Neural progenitor cell (in vitro differentiated cells): ENCODE measurements around the gene SLC19A1. TPM values are rescaled to one million over a fixed set of nuclear protein-coding genes. Genes with fewer than 3 reads are reported as not detected.

ENCODE experiments used
- DNase-seq: peaks from one replicate; pipeline ENCODE4 v3.0.0-alpha.2; 2016; ENCODE audit warnings: low spot score
- H2AFZ ChIP-seq: fragments of 200-600 bp; sonication (generic); replicated peaks from 2 replicates; pipeline ENCODE4 v1.6.1; 2016; ENCODE audit warnings: antibody characterized with exemption
- H3F3A ChIP-seq: fragments of 200-600 bp; sonication (generic); 2 replicates; pipeline ENCODE4 v1.6.1; 2016; ENCODE audit warnings: antibody characterized with exemption, low read depth
- H3K27ac ChIP-seq: fragments of 200-600 bp; sonication (generic); 2 replicates; pipeline ENCODE4 v1.5.1; 2016; ENCODE audit warnings: mild to moderate bottlenecking
- H3K27me3 ChIP-seq: fragments of 200-600 bp; sonication (generic); 2 replicates; pipeline ENCODE4 v1.6.1; 2016; ENCODE audit warnings: mild to moderate bottlenecking, moderate library complexity
- H3K36me3 ChIP-seq: fragments of 200-600 bp; sonication (generic); 2 replicates; pipeline ENCODE4 v1.5.1; 2016
- H3K4me1 ChIP-seq: fragments of 200-600 bp; sonication (generic); 2 replicates; pipeline ENCODE4 v1.6.1; 2016; ENCODE audit warnings: mixed run types
- H3K4me2 ChIP-seq: fragments of 200-600 bp; sonication (generic); 2 replicates; pipeline ENCODE4 v1.6.1; 2016
- H3K4me3 ChIP-seq: fragments of 200-600 bp; sonication (generic); 2 replicates; pipeline ENCODE4 v1.5.1; 2016
- H3K79me2 ChIP-seq: fragments of 200-600 bp; sonication (generic); 2 replicates; pipeline ENCODE4 v1.6.1; 2016; ENCODE audit warnings: low read depth
- H3K9ac ChIP-seq: fragments of 200-600 bp; sonication (generic); 2 replicates; pipeline ENCODE4 v1.6.1; 2016
- H3K9me3 ChIP-seq: fragments of 200-600 bp; sonication (generic); 2 replicates; pipeline ENCODE4 v1.5.1; 2016; ENCODE audit warnings: low read depth
- H4K20me1 ChIP-seq: fragments of 200-600 bp; sonication (generic); 2 replicates; pipeline ENCODE4 v1.6.1; 2016; ENCODE audit warnings: low read depth
- H3K27ac Mint-ChIP-seq: 3 replicates; pipeline ENCODE4 v1.8.0; 2021; ENCODE audit warnings: mixed read lengths
- H3K27me3 Mint-ChIP-seq: 2 replicates; pipeline ENCODE4 v1.8.0; 2022; ENCODE audit warnings: low read depth, mild to moderate bottlenecking, inconsistent platforms, moderate library complexity, mixed read lengths; ENCODE audit not compliant: insufficient read depth
- H3K36me3 Mint-ChIP-seq: 3 replicates; pipeline ENCODE4 v1.8.0; 2021; ENCODE audit warnings: mixed read lengths
- H3K4me1 Mint-ChIP-seq: 3 replicates; pipeline ENCODE4 v1.8.0; 2021; ENCODE audit warnings: mixed read lengths
- H3K4me3 Mint-ChIP-seq: 3 replicates; pipeline ENCODE4 v1.8.0; 2021; ENCODE audit warnings: mild to moderate bottlenecking, moderate library complexity, mixed read lengths
- H3K9me3 Mint-ChIP-seq: 3 replicates; pipeline ENCODE4 v1.8.0; 2020; ENCODE audit warnings: mixed read lengths
- EZH2 ChIP-seq: fragments of 200-600 bp; sonication (generic); IDR thresholded peaks from 2 replicates; pipeline ENCODE4 v1.6.1; 2017; ENCODE audit warnings: antibody characterized with exemption, mild to moderate bottlenecking, moderate library complexity
- EZH2phosphoT487 ChIP-seq: fragments of 200-600 bp; sonication (generic); IDR thresholded peaks from 2 replicates; pipeline ENCODE4 v1.6.1; 2017; ENCODE audit warnings: antibody characterized with exemption
- total RNA-seq: library from RNA; depleted of rRNA; stranded (reverse); fragments of >200 nt; gene quantifications from 2 replicates; pipeline ENCODE4 v1.2.3, GENCODE V29; 2015; ENCODE audit warnings: low replicate concordance
- TF ChIP-seq, protein P1 (sequence below): fragments of 200-600 bp; sonication (generic); IDR thresholded peaks from 2 replicates; pipeline ENCODE4 v1.5.1; 2017; ENCODE audit warnings: antibody characterized with exemption, mild to moderate bottlenecking

SLC19A1 gene
- total RNA-seq, 1 donor from 2014 or later = 7.7 TPM

DNA sequence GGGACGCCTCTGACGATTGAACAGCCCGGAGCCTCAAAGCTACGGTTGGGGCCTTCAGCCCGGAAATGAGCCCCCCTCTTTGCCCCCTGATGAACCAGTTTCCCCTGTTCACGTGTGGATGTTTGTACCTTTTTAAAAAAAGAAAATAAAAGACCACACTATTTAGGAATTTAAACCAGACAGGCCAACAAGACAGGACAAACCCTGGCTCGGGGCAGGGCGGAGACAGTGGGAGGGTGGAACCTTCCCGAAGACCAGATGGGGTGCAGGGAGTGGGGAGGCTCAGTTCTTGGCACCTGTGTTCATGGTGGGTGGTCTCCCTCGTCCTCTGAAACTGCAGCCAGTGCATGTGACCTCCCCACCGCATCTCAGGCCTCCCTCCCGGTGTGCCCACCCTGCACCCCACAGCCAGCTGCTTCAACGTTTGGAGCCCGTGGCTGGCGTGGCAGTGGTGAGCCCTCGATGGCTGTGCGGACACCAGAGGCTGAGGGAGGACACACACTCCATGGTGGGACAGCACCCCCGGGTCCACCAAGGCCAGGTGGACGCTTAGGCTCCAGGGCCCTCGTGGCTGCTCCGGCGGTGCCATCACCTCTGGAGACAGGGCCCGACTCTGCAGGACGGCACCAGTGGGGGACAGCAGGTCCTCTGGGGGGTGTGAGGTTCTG lies 91.7 kb downstream of the SLC19A1 start:
- no peak overlapping the region for H3K4me3 ChIP-seq
- no peaks in the 10 kb centered on the region for H3K27me3 ChIP-seq
- no peaks in the 10 kb centered on the region for H3K36me3 ChIP-seq
- Mint-ChIP-seq H3K36me3 (peaks cover 17% of the 10 kb centered on the region), H3K9me3 (peaks cover 12% of the 10 kb centered on the region), H3K4me3 (no peak overlapping the region), H3K4me1 (peaks cover 6% of the 10 kb centered on the region), H3K27me3 (peaks cover 7% of the 10 kb centered on the region), H3K27ac (no peak overlapping the region)
- H3K4me1 ChIP-seq = no peaks in the 10 kb centered on the region
- peaks cover 72% of the 10 kb centered on the region for H3K79me2 ChIP-seq
- H3K9me3 ChIP-seq = no peaks in the 10 kb centered on the region
- no peak overlapping the region for H3K27ac ChIP-seq
- no peak for TF ChIP-seq EZH2
- TF ChIP-seq, protein P1, sequence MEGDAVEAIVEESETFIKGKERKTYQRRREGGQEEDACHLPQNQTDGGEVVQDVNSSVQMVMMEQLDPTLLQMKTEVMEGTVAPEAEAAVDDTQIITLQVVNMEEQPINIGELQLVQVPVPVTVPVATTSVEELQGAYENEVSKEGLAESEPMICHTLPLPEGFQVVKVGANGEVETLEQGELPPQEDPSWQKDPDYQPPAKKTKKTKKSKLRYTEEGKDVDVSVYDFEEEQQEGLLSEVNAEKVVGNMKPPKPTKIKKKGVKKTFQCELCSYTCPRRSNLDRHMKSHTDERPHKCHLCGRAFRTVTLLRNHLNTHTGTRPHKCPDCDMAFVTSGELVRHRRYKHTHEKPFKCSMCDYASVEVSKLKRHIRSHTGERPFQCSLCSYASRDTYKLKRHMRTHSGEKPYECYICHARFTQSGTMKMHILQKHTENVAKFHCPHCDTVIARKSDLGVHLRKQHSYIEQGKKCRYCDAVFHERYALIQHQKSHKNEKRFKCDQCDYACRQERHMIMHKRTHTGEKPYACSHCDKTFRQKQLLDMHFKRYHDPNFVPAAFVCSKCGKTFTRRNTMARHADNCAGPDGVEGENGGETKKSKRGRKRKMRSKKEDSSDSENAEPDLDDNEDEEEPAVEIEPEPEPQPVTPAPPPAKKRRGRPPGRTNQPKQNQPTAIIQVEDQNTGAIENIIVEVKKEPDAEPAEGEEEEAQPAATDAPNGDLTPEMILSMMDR = no peak
- TF ChIP-seq EZH2phosphoT487 = no peak
- no peak for DNase-seq
- peaks cover 21% of the 10 kb centered on the region for H3F3A ChIP-seq
- no peak overlapping the region for H3K9ac ChIP-seq
- H2AFZ ChIP-seq = no peak overlapping the region
- no peak overlapping the region for H3K4me2 ChIP-seq
- H4K20me1 ChIP-seq = peaks cover 43% of the 10 kb centered on the region

DNA sequence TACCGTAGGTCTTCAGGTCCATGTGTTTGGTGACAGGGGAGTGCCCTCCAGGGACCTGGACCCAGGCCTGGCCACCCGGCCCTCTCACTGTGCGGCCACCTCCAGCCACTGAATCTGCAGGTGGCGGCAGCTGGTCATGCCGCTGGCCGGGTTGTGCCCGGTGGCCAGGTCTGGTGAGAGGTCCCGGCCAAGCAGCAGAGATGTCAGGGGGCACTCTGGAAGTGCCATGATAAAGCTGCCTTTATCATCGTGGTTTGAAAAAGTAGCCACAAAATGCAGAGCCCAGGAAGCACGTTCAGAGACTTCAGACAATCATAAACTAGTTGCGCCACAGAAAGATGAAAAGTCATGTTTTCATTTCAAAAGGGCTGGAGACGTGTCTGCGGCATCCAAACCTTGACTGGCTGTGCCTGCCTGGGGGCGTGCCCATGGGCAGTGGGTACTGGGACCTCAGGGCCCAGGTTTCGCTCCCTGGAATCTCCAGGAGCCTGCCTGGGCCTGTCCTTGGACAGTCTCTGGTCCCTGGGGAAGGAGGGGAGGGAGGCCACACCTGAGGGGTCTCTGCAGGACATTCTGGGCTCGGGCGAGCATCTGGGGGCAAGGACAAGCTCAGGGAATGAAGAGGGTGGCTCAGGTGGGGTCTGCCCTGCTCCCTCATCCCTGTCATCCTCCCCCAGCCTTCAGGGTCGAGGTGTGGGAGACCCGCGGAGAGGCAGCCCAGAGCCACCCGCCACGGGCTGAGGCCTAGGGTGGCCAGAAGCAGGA lies 92.4 kb downstream of the SLC19A1 start:
- Mint-ChIP-seq H3K27ac (no peak overlapping the region), H3K9me3 (peaks cover 17% of the 10 kb centered on the region), H3K4me1 (peaks cover 6% of the 10 kb centered on the region), H3K36me3 (peaks cover 23% of the 10 kb centered on the region), H3K4me3 (no peak overlapping the region), H3K27me3 (peaks cover 6% of the 10 kb centered on the region)
- no peaks in the 10 kb centered on the region for H3K36me3 ChIP-seq
- no peak overlapping the region for H2AFZ ChIP-seq
- no peaks in the 10 kb centered on the region for H3K4me1 ChIP-seq
- H4K20me1 ChIP-seq = peaks cover 36% of the 10 kb centered on the region
- no peak for DNase-seq
- no peak overlapping the region for H3K27ac ChIP-seq
- TF ChIP-seq, protein P1 = no peak
- no peaks in the 10 kb centered on the region for H3K9me3 ChIP-seq
- H3F3A ChIP-seq = peaks cover 21% of the 10 kb centered on the region
- H3K27me3 ChIP-seq = no peaks in the 10 kb centered on the region
- H3K4me2 ChIP-seq = no peak overlapping the region
- peaks cover 72% of the 10 kb centered on the region for H3K79me2 ChIP-seq
- no peak overlapping the region for H3K9ac ChIP-seq
- H3K4me3 ChIP-seq = no peak overlapping the region

DNA sequence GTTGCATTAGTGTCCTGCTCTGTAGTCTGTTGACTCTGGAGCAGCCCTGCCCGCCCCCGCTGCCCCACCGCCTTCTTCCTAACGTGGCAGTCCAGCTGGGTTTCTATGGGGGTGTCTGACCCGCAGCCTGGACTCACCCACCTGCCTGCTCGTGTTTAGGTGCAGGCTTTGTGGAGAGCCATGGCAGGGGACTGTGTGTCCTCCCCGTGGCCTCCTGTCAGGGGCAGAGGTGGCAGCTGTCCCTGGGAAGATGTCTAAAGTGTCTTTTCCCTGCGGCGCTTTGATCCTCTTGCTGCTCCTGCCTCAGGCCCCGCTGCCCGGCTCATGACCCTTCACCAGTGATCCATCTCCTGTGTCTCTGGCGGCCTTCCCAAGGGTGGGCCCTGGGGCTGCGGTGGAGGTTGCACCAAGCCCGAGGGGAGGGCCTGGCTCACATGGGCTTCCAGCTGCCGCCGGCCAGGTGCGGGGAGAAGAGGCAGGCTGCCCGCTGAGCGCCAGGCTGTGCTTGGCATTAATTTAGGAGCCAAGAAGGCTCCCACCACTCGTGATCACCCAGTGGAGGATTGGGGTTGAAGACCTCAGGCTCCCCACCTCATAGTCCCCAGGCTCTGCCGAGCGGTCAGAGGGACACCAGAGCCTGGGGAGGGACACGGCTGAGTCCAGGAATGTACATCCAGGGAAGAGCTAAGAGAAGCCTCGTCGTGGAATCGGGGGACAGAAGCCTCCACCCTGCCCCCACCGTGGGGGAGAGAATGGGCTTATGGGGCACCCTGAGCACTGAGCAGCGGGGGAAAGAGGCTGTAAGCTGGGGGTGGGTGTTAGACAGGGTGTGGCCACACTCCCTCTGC lies 93.2 kb downstream of the SLC19A1 start:
- TF ChIP-seq EZH2phosphoT487 = no peak
- TF ChIP-seq, protein P1 = no peak
- no peak for TF ChIP-seq EZH2
- no peak overlapping the region for H3K4me3 Mint-ChIP-seq

More for the DNA sequence above, 93.2 kb downstream of the SLC19A1 start:
- Mint-ChIP-seq H3K36me3 (peaks cover 26% of the 10 kb centered on the region), H3K9me3 (peaks cover 25% of the 10 kb centered on the region), H3K27ac (no peak overlapping the region), H3K27me3 (peaks cover 6% of the 10 kb centered on the region), H3K4me1 (peaks cover 6% of the 10 kb centered on the region)
- H3K9me3 ChIP-seq = no peaks in the 10 kb centered on the region
- H3K36me3 ChIP-seq = no peaks in the 10 kb centered on the region
- H3K9ac ChIP-seq = no peak overlapping the region
- H4K20me1 ChIP-seq = peaks cover 29% of the 10 kb centered on the region
- peaks cover 21% of the 10 kb centered on the region for H3F3A ChIP-seq
- H3K4me2 ChIP-seq = no peak overlapping the region
- H3K79me2 ChIP-seq = peaks cover 72% of the 10 kb centered on the region
- no peak for DNase-seq
- H3K27ac ChIP-seq = no peak overlapping the region
- no peaks in the 10 kb centered on the region for H3K4me1 ChIP-seq
- no peaks in the 10 kb centered on the region for H3K27me3 ChIP-seq
- H3K4me3 ChIP-seq = no peak overlapping the region
- no peak overlapping the region for H2AFZ ChIP-seq
